Uterus (tissue), 4 donors: ENCODE data around the gene ANKRD60. TPM values are rescaled to one million over a fixed set of nuclear protein-coding genes. Genes with fewer than 3 reads are reported as not detected.

Experiments
- DNase-seq, 2 donors: peaks; one replicate each; pipeline ENCODE4 v3.0.0-alpha.2; 2019 to 2020
- H3K27ac ChIP-seq, 2 donors: fragments of 200-600 bp; sonication (generic); 1 replicate in 1 of 2; 2 replicates in 1 of 2; pipeline ENCODE4 v1.5.1; 2016 to 2018
- H3K27me3 ChIP-seq, 2 donors: fragments of 200-600 bp; sonication (generic); one replicate each; pipeline ENCODE4 v1.5.1; 2018 to 2019; ENCODE audit warnings: control low read depth in 1 of 2
- H3K36me3 ChIP-seq, 2 donors: fragments of 200-600 bp; sonication (generic); one replicate each; pipeline ENCODE4 v1.5.1; 2019; ENCODE audit warnings: control low read depth in 1 of 2
- H3K4me1 ChIP-seq, 2 donors: fragments of 200-600 bp; sonication (generic); one replicate each; pipeline ENCODE4 v1.5.1; 2018 to 2019; ENCODE audit warnings: control low read depth in 1 of 2
- H3K4me3 ChIP-seq, 2 donors: fragments of 200-600 bp; sonication (generic); 1 replicate in 1 of 2; 2 replicates in 1 of 2; pipeline ENCODE4 v1.5.1; 2018 to 2019; ENCODE audit warnings: mild to moderate bottlenecking in 1 of 2
- H3K9me3 ChIP-seq, 2 donors: fragments of 200-600 bp; sonication (generic); one replicate each; pipeline ENCODE4 v1.5.1; 2019; ENCODE audit warnings: control low read depth in 1 of 2
- POLR2A ChIP-seq, 2 donors: fragments of 450-650 bp; IDR thresholded peaks; one replicate each; pipeline ENCODE4 v1.6.1; 2016; ENCODE audit warnings: antibody characterized with exemption in 2 of 2, mild to moderate bottlenecking in 1 of 2, moderate library complexity in 1 of 2
- intact Hi-C: fragments of 100-400 bp; cut with DNase I; formaldehyde crosslinking; loops from one replicate; pipeline ENCODE4 v1.15.1; 2023; ENCODE audit warnings: low total_unique reads
- total RNA-seq, 4 donors: library from RNA; depleted of rRNA in 3 of 4; stranded (reverse); fragments of >200 nt in 3 of 4; gene quantifications; one replicate each; pipeline versions ENCODE4 v1.1.0 to v1.2.4, GENCODE V29; 2014 to 2023
- TF ChIP-seq, protein P1 (sequence below), 4 experiments: fragments of 200-600 bp in 2 of 4; fragments of 450-650 bp in 2 of 4; sonication (generic) in 2 of 4; IDR thresholded peaks; one replicate each; pipeline ENCODE4 v1.5.1; 2016 to 2019; ENCODE audit warnings: antibody characterized with exemption in 4 of 4, mild to moderate bottlenecking in 2 of 4, moderate library complexity in 1 of 4
- donor health status: DM: yes; HTN: yes; CAD: no.

Gene ANKRD60
- total RNA-seq, 4 donors from 2014 or later, result not detected

DNA sequence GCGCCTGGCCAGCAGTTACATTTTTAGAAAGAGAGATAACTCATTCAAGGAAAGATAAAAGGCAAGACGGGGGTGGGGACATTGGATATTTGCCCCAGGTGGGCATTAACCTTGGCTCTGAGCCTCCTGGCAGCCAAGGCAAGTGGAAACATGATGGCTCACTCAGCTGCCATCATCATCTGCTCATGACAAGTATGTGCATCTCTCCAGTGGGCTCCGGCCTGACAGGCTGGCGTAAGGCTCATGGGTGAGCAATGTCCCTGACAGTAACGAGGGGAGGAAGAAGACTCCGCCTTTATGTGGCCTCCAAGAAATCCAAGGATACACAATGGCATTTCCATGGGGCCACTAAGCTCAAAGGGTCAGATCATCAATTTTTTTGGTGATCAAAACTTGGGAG, 13.3 kb downstream of the ANKRD60 start:
- no peaks in the 10 kb centered on the region for H3K36me3 ChIP-seq
- intact Hi-C loops, result loop anchor here (10.0 kb wide), 1 partner anchor 700 kb away; no protein-coding TSS in a partner anchor
- no peak for DNase-seq

DNA sequence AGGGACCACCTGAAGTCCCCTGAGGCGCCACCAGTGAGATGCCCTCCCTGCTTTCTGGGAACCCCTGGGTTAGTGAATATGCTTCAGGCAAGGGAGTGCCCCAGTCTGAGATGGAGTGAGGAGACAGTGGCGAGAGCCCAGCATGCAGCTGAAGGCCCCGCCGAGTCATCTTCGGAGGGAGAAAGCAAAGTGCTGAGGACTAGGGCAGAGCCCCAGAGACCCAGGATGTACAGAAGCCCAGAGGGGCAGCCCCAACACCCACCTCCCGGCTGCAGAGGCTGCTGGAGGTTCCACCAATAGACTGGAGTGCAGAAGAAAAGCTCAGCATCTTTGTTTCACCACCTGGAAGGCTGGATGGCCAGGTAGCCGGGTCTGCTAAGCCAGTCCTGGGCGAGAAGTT, 14.1 kb downstream of the ANKRD60 start:
- H3K27ac ChIP-seq, result no peak overlapping the region
- H3K4me1 ChIP-seq, result no peaks in the 10 kb centered on the region
- no peak for DNase-seq
- H3K27me3 ChIP-seq, result no peaks in the 10 kb centered on the region
- no peaks in the 10 kb centered on the region for H3K9me3 ChIP-seq
- intact Hi-C loops, result loop anchor here (10.0 kb wide), 1 partner anchor 700 kb away; no protein-coding TSS in a partner anchor
- H3K4me3 ChIP-seq, result no peak overlapping the region
- no peaks in the 10 kb centered on the region for H3K36me3 ChIP-seq
- no peak for TF ChIP-seq POLR2A (IDR thresholded peaks at IDR 0.05)
- TF ChIP-seq, protein P1, sequence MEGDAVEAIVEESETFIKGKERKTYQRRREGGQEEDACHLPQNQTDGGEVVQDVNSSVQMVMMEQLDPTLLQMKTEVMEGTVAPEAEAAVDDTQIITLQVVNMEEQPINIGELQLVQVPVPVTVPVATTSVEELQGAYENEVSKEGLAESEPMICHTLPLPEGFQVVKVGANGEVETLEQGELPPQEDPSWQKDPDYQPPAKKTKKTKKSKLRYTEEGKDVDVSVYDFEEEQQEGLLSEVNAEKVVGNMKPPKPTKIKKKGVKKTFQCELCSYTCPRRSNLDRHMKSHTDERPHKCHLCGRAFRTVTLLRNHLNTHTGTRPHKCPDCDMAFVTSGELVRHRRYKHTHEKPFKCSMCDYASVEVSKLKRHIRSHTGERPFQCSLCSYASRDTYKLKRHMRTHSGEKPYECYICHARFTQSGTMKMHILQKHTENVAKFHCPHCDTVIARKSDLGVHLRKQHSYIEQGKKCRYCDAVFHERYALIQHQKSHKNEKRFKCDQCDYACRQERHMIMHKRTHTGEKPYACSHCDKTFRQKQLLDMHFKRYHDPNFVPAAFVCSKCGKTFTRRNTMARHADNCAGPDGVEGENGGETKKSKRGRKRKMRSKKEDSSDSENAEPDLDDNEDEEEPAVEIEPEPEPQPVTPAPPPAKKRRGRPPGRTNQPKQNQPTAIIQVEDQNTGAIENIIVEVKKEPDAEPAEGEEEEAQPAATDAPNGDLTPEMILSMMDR (IDR thresholded peaks at IDR 0.05), result no peak

More for the DNA sequence above, 13.3 kb downstream of the ANKRD60 start:
- no peaks in the 10 kb centered on the region for H3K9me3 ChIP-seq
- H3K27me3 ChIP-seq, result no peaks in the 10 kb centered on the region
- no peak overlapping the region for H3K27ac ChIP-seq
- no peak overlapping the region for H3K4me3 ChIP-seq
- TF ChIP-seq, protein P1 (IDR thresholded peaks at IDR 0.05), result no peak
- TF ChIP-seq POLR2A (IDR thresholded peaks at IDR 0.05), result no peak
- no peaks in the 10 kb centered on the region for H3K4me1 ChIP-seq

GRCh38 chr20:58213716-58214115, 14.7 kb downstream of the ANKRD60 start:
- DNase-seq, result no peak
- intact Hi-C loops, result loop anchor here (10.0 kb wide), 1 partner anchor 699 kb away; no protein-coding TSS in a partner anchor

DNA sequence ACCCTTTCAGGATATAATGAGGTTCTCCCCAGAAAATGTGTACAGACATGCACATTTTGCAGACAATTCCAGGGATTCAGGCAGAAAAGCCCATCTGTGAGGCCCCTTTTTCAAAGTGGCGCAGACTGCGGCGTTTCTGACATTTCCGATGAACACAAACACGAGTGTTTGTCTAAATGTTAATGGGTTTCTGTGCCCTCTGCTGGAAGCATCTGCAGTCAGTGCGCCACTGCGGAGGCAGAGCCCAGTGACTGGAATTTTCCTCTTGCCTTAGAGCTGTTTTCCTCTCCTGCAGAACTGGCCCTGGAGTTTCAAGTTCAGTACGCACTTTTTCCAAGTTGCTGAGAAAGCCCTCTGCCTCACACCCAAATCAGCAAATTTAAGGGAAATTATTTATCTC, 15.3 kb downstream of the ANKRD60 start:
- no peaks in the 10 kb centered on the region for H3K27me3 ChIP-seq
- no peaks in the 10 kb centered on the region for H3K4me1 ChIP-seq
- TF ChIP-seq POLR2A (IDR thresholded peaks at IDR 0.05), result no peak
- TF ChIP-seq, protein P1 (IDR thresholded peaks at IDR 0.05), result no peak
- H3K4me3 ChIP-seq, result no peak overlapping the region
- intact Hi-C loops, result loop anchor here (10.0 kb wide), 1 partner anchor 698 kb away; no protein-coding TSS in a partner anchor
- H3K9me3 ChIP-seq, result no peaks in the 10 kb centered on the region
- H3K36me3 ChIP-seq, result no peaks in the 10 kb centered on the region
- no peak overlapping the region for H3K27ac ChIP-seq
- no peak for DNase-seq

More at GRCh38 chr20:58213716-58214115, 14.7 kb downstream of the ANKRD60 start:
- H3K4me1 ChIP-seq, result no peaks in the 10 kb centered on the region
- no peak for TF ChIP-seq POLR2A (IDR thresholded peaks at IDR 0.05)
- TF ChIP-seq, protein P1 (IDR thresholded peaks at IDR 0.05), result no peak
- no peaks in the 10 kb centered on the region for H3K36me3 ChIP-seq
- no peaks in the 10 kb centered on the region for H3K27me3 ChIP-seq
- H3K4me3 ChIP-seq, result no peak overlapping the region
- H3K27ac ChIP-seq, result no peak overlapping the region
- H3K9me3 ChIP-seq, result no peaks in the 10 kb centered on the region

GRCh38 chr20:58212636-58213035, 15.8 kb downstream of the ANKRD60 start:
- Histone ChIP-seq H3K27ac (no peak overlapping the region), H3K4me1 (no peaks in the 10 kb centered on the region), H3K27me3 (no peaks in the 10 kb centered on the region), H3K9me3 (no peaks in the 10 kb centered on the region), H3K4me3 (no peak overlapping the region), H3K36me3 (no peaks in the 10 kb centered on the region)
- no peak for DNase-seq
- no peak for TF ChIP-seq POLR2A (IDR thresholded peaks at IDR 0.05)
- TF ChIP-seq, protein P1 (IDR thresholded peaks at IDR 0.05), result no peak
- intact Hi-C loops, result loop anchor here (10.0 kb wide), 1 partner anchor 698 kb away; no protein-coding TSS in a partner anchor
